Renal cortex interstitium (tissue), 11 donors: ENCODE data around the gene LMOD2. TPM values are rescaled to one million over a fixed set of nuclear protein-coding genes. Genes with fewer than 3 reads are reported as not detected.
A peak's percentile ranks its signal among the peaks of the same experiment; 100 is the strongest.

Experiments used
- DNase-seq, 11 donors: peaks; one replicate each; pipeline ENCODE4 v3.0.0-alpha.2; 2013; ENCODE audit warnings: low read depth in 9 of 11, low spot score in 4 of 11; ENCODE audit errors: extremely low read depth in 1 of 11
- polyA plus RNA-seq, 3 donors: library from polyadenylated mRNA; unstranded; fragments of 120-200 nt; gene quantifications; one replicate each; pipeline ENCODE4 v1.2.1, GENCODE V29; 2013; ENCODE audit not compliant: insufficient read length in 3 of 3

The LMOD2 gene
- polyA plus RNA-seq, 3 donors = 0.06 TPM; not detected in 2

DNA sequence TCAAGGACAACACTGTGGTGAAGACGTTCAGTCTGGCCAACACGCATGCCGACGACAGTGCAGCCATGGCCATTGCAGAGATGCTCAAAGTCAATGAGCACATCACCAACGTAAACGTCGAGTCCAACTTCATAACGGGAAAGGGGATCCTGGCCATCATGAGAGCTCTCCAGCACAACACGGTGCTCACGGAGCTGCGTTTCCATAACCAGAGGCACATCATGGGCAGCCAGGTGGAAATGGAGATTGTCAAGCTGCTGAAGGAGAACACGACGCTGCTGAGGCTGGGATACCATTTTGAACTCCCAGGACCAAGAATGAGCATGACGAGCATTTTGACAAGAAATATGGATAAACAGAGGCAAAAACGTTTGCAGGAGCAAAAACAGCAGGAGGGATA lies 6.6 kb downstream of the LMOD2 start:
- DNase-seq = no peak

GRCh38 chr7:123662755-123663154 lies 7.1 kb downstream of the LMOD2 start:
- no peak for DNase-seq

DNA sequence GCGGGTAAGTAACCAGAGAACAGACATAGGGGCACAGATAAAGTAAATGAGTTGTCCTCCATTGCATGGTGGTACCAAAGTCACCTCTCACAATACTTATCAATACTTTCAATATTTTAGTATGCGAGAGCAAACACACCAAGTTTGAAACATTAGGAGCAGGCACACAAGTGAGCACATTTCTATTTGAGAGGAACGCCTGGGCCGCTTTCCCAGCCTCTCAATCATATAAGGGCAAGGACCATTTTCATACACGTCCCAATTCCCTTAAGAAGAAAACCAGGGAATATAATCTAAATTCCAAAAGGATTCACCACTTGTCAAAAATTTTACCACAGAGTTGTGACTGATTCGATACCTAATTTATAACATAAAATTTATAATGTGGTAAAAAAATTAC lies 7.5 kb downstream of the LMOD2 start:
- no peak for DNase-seq

- DNase-seq = no peak
These were observed 9.5 kb downstream of the LMOD2 start for GRCh38 chr7:123665157-123665556.

DNA sequence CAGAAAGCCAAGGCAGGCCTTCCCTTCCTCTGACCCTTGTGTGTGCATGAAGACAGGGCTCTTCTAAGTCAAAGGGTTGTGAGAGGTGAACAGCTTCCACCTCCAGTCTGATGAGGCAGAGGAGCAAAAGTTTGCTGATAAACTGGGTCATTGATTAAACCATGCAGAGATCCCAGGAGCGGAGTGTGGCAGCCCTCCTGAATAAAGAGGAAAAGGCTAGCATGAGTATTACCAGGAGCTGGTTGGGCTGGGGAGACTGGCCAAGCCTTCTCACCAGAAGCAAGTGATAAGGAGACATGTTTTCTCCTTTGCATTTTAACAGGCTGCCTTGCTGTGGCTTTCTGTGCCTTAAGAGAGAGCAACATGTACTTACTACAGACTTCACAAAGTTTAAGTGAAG lies 10.2 kb downstream of the LMOD2 start:
- DNase-seq = no peak

GRCh38 chr7:123666492-123666891 lies 10.8 kb downstream of the LMOD2 start:
- no peak for DNase-seq

- DNase-seq = no peak
These were observed 13.8 kb downstream of the LMOD2 start for GRCh38 chr7:123669485-123669884.

DNA sequence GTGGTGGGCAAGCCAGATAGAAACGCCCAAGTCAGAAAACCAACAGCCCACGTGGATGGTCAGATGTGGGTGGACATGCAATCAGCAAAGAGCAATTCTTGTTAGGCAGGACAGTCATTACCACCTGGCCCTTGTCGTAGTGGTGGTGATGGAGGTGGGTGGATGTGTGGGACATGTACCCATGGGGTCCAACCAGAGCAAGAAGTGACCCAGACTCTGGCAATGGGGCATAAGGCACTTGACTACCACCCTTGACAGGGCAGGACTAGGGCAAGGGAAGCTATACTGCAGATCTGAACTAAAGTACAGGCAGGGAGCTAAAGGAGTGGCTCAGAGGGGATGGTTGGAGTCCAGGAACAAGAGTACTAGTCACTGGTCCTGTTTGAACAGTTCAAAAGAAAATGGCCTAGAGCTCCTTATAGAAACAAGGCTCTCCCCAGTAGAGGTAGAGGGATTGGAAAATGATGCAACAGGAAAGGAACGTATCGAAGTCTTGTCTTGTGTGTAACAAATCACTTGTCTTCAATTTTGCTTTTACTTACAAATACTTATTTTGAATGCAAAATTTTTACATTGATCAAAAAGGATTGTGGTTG lies 17.6 kb downstream of the LMOD2 start:
- no peak for DNase-seq

- DNase-seq = no peak
These were observed 18.2 kb downstream of the LMOD2 start for GRCh38 chr7:123673752-123674398.

- DNase-seq = no peak
These were observed 18.9 kb downstream of the LMOD2 start for GRCh38 chr7:123674399-123675180.

DNA sequence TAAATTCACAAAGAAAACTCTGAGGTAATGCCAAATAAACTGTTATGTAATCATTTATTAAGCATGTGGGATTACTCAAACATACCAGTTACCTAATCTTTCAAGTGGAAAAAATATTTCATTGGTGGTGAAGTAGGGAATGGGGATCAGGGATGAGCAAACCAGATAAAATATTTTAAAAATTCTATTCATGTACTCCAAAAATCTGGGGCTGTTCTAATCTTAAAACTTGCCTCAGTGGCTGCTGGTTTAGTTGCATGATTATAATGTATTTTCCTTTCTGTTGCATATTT lies 19.5 kb downstream of the LMOD2 start:
- DNase-seq = no peak

- DNase-seq = no peak
These were observed 21.5 kb downstream of the LMOD2 start for GRCh38 chr7:123677061-123677715.

DNA sequence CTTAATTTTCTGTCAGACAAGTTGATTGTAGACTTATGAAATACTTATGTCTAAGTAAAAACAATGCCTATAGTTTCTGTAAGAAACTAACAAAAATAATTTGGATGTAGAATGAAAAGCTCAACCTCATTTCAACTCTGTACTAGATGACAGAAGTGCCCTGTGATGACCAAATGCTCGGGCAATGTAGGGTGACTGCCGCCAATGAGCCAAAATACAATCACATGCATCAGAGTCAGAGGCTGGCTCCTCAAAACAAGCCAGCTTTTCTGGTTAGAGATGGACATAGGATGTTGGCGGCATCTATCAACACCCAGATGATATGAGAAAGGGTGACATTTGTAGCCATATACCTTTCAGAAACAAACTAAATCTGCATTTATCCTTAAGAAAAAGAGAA lies 23.9 kb downstream of the LMOD2 start:
- DNase-seq = no peak

- DNase-seq = no peak
These were observed 24.9 kb downstream of the LMOD2 start for GRCh38 chr7:123680580-123680979.

- no peak for DNase-seq
These were observed 25.9 kb downstream of the LMOD2 start for GRCh38 chr7:123681561-123681960.

GRCh38 chr7:123682690-123683089 lies 27.0 kb downstream of the LMOD2 start:
- peak; percentile 20 to 73 (median 45) for DNase-seq

DNA sequence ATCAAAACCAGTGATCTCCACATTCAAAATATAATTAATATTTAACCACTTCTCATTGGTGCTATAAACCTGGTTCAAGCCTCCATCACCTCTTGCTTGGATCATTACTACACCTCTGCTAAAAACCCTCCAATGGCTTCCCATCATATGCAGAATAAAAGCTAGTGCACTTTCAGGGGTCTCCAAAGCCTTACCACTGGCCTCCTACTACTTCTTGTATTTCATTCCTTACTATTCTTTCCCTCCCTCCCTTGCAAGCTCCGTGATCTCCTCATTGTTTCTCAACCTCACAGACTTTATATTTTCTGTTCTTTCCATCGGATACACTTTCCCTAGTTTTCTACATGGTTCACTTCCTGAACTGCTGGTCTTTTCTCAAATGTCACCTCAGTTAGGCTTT lies 31.5 kb downstream of the LMOD2 start:
- DNase-seq = no peak

GRCh38 chr7:123687727-123688126 lies 32.1 kb downstream of the LMOD2 start:
- no peak for DNase-seq

DNA sequence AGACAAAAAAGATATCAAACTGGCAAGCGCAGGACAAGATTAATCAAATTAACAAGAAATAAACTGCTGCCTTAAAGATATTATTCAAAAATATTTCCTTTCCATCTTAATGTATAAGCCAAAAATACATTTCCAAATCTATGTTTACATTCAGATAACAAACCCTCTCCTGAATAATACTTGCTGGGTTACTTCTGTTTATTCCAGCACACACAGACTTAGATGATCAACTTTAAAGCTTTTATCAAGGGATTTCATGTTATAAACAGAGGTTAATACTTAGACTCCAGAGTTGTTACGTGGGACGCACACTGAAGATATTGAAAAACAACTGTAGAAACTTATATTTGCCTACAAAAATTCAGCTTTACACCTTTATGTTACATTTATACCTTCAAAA lies 33.6 kb downstream of the LMOD2 start:
- no peak for DNase-seq

- no peak for DNase-seq
These were observed 34.9 kb downstream of the LMOD2 start for GRCh38 chr7:123690550-123690949.
